ENCODE measurements around the gene KCNK15.

Gene KCNK15

DNA sequence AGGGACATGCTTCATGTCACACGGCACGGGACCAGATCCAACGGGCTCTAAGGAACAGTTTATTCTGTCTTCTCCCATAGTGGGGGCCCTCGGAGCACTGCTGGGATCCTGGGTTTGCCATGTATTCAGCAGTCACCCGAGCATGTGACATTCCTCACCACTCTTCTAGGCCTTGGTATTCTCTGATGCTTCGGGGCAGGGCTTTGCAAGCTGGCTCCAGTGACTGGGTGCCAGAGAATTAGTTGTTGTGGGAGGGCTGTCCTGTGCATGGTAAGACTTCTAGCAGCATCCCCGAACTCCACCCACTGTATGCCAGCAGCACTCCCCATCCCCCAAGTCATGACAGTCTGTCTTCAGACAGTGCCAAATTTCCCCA is 25.1 kb upstream of the KCNK15 start:
- Histone ChIP-seq H3K36me3 (ENCODE audit: insufficient read depth, low read length) (no peaks in the 10 kb centered on the region), H3K9ac (ENCODE audit: low read length) (no peak overlapping the region), H3K9me2 (ENCODE audit: low read depth, low read length) (no peaks in the 10 kb centered on the region), H3K4me2 (ENCODE audit: low read length) (no peak overlapping the region), H3F3A (ENCODE audit: insufficient read depth, low read length) (no peaks in the 10 kb centered on the region), H3K27ac (ENCODE audit: low read depth, low read length, poor library complexity, severe bottlenecking) (no peak overlapping the region), H3K79me2 (ENCODE audit: insufficient read depth, low read length) (no peaks in the 10 kb centered on the region), H3K9me3 (ENCODE audit: low read length) (no peaks in the 10 kb centered on the region), H2AFZ (ENCODE audit: low read length) (no peak overlapping the region), H4K20me1 (ENCODE audit: insufficient read depth, low read length) (no peaks in the 10 kb centered on the region), H3K4me3 (ENCODE audit: low read depth, low read length, poor library complexity, severe bottlenecking) (no peak overlapping the region), H3K4me1 (ENCODE audit: insufficient read depth, low read length, severe bottlenecking) (no peaks in the 10 kb centered on the region), H3K27me3 (ENCODE audit: insufficient read depth, low read length) (peaks cover 5% of the 10 kb centered on the region)
- TF ChIP-seq EZH2 (IDR thresholded peaks at IDR 0.05; ENCODE audit: borderline replicate concordance, low read length): no peak
- TF ChIP-seq, protein P1, sequence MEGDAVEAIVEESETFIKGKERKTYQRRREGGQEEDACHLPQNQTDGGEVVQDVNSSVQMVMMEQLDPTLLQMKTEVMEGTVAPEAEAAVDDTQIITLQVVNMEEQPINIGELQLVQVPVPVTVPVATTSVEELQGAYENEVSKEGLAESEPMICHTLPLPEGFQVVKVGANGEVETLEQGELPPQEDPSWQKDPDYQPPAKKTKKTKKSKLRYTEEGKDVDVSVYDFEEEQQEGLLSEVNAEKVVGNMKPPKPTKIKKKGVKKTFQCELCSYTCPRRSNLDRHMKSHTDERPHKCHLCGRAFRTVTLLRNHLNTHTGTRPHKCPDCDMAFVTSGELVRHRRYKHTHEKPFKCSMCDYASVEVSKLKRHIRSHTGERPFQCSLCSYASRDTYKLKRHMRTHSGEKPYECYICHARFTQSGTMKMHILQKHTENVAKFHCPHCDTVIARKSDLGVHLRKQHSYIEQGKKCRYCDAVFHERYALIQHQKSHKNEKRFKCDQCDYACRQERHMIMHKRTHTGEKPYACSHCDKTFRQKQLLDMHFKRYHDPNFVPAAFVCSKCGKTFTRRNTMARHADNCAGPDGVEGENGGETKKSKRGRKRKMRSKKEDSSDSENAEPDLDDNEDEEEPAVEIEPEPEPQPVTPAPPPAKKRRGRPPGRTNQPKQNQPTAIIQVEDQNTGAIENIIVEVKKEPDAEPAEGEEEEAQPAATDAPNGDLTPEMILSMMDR (IDR thresholded peaks at IDR 0.05; ENCODE audit: low read length): no peak

DNA sequence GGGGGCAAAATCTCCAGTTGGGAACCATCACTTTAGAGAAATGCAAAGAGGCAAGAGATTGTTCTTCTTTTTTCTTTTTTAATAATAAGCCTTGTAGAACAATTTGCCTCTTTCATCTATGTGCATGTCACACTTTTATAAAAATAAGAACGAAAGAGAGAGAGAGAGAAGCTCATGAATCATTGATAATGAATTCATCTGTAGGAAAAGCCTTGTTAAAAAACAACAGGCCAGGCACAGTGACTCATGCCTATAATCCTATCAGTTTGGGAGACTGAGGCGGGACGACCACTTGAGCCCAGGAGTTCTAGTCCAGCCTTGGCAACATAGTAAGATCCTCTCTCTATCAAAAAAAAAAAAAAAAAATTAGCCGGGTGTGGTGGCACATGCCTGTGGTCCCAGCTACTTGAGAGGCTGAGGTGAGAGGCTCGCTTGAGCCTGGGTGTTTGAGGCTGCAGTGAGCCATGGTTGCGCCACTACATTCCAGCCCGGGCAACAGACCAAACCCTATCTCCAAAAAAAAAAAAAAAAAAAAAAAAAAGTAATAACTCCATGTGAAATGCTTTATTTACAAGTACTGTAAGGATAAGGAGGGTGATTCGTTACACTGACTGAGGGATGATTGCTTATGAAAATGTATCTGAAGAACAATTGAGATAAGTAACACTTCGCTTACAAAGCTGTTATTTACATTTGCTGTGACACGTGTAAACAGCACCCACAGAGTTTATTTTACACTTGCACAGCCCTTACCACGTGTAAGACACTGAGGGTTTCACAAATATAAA is 24.5 kb upstream of the KCNK15 start:
- H3K27ac ChIP-seq (ENCODE audit: low read depth, low read length, poor library complexity, severe bottlenecking): no peak overlapping the region
- H3K4me1 ChIP-seq (ENCODE audit: insufficient read depth, low read length, severe bottlenecking): no peaks in the 10 kb centered on the region
- H3K4me2 ChIP-seq (ENCODE audit: low read length): no peak overlapping the region
- no peaks in the 10 kb centered on the region for H4K20me1 ChIP-seq (ENCODE audit: insufficient read depth, low read length)
- H3F3A ChIP-seq (ENCODE audit: insufficient read depth, low read length): no peaks in the 10 kb centered on the region
- H3K27me3 ChIP-seq (ENCODE audit: insufficient read depth, low read length): peaks cover 9% of the 10 kb centered on the region
- H3K79me2 ChIP-seq (ENCODE audit: insufficient read depth, low read length): no peaks in the 10 kb centered on the region
- H3K9ac ChIP-seq (ENCODE audit: low read length): no peak overlapping the region
- no peak for TF ChIP-seq EZH2 (IDR thresholded peaks at IDR 0.05; ENCODE audit: borderline replicate concordance, low read length)
- TF ChIP-seq, protein P1 (IDR thresholded peaks at IDR 0.05; ENCODE audit: low read length): no peak
- no peaks in the 10 kb centered on the region for H3K9me2 ChIP-seq (ENCODE audit: low read depth, low read length)
- H3K4me3 ChIP-seq (ENCODE audit: low read depth, low read length, poor library complexity, severe bottlenecking): no peak overlapping the region
- no peaks in the 10 kb centered on the region for H3K9me3 ChIP-seq (ENCODE audit: low read length)
- no peak overlapping the region for H2AFZ ChIP-seq (ENCODE audit: low read length)
- H3K36me3 ChIP-seq (ENCODE audit: insufficient read depth, low read length): no peaks in the 10 kb centered on the region

GRCh38 chr20:44721785-44722054 is 23.9 kb upstream of the KCNK15 start:
- Histone ChIP-seq H3K9me2 (ENCODE audit: low read depth, low read length) (no peaks in the 10 kb centered on the region), H4K20me1 (ENCODE audit: insufficient read depth, low read length) (no peaks in the 10 kb centered on the region), H3K27me3 (ENCODE audit: insufficient read depth, low read length) (peaks cover 11% of the 10 kb centered on the region), H2AFZ (ENCODE audit: low read length) (no peak overlapping the region), H3K36me3 (ENCODE audit: insufficient read depth, low read length) (no peaks in the 10 kb centered on the region), H3K4me1 (ENCODE audit: insufficient read depth, low read length, severe bottlenecking) (no peaks in the 10 kb centered on the region), H3K9me3 (ENCODE audit: low read length) (no peaks in the 10 kb centered on the region), H3K4me3 (ENCODE audit: low read depth, low read length, poor library complexity, severe bottlenecking) (no peak overlapping the region), H3K4me2 (ENCODE audit: low read length) (no peak overlapping the region), H3F3A (ENCODE audit: insufficient read depth, low read length) (no peaks in the 10 kb centered on the region), H3K79me2 (ENCODE audit: insufficient read depth, low read length) (no peaks in the 10 kb centered on the region), H3K9ac (ENCODE audit: low read length) (no peak overlapping the region), H3K27ac (ENCODE audit: low read depth, low read length, poor library complexity, severe bottlenecking) (no peak overlapping the region)
- TF ChIP-seq EZH2 (IDR thresholded peaks at IDR 0.05; ENCODE audit: borderline replicate concordance, low read length): no peak
- TF ChIP-seq, protein P1 (IDR thresholded peaks at IDR 0.05; ENCODE audit: low read length): no peak

Measured in OCI-LY1 (cell line).